Measurements from ENCODE around the gene ECE1.

ECE1 gene

DNA sequence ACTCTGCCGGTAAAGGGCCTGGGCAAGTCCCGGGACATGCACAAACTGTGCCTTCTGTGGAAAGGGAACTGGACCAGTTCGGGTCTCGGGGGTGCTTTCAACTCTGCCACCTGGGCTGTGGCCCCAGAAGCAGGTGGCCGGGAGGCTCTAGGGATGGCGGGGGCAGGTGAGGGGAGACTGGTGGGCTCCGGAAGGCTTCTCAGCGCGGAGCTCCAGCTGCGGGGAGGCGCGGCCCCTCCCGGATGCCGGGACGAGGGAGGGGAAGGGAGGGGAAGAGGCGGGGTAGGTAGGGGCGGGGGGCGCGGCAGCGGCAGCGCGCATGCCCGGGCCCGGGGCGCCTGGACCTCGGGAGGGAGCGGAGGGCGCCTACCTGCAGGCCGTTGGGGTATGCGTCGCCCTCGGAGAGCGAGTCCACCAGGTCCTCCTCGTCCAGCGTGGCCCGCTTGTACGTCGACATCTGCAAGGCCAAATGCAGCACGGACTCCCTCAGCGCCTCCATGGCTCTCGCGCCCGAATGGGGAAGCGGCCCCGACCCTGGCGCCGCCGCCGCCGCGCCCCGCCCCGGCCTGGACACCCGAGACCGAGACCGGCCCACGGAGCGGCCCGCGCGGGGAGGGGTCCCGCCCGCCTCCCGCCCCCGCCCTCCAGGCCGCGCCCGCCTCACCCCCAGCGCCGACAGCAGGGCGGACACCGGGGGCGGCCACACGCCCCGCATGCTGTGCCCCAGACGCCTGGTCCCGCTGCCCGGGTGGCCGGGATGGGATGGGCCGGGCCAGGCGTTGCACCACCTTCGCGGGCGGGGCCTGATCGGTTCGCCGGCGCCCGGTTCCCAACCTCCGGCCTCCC is at the start of gene ECE1:
Gene ECE1, minus strand, starts transcription at position 764 of the 846 bp plus-strand sequence. Its CDS starts 49 bp downstream, at position 715.
- 0 out of 2 replicates have a peak, but pooled peaks have one; percentile 17 for TF ChIP-seq CTCF (IDR thresholded peaks at IDR 0.05; ENCODE audit: low read depth, low read length)
- Histone ChIP-seq H3K36me3 (no peaks in the 10 kb centered on the region), H3K27me3 (ENCODE audit: insufficient read depth, low read depth, severe bottlenecking) (no peaks in the 10 kb centered on the region), H3K9me3 (ENCODE audit: severe bottlenecking) (no peaks in the 10 kb centered on the region), H3K4me3 (ENCODE audit: low read depth, low read length) (peak within 1 kb of the TSS; percentile 81), H3K27ac (peak within 1 kb of the TSS; percentile 76)
- DNase-seq = peak; percentile 70

DNA sequence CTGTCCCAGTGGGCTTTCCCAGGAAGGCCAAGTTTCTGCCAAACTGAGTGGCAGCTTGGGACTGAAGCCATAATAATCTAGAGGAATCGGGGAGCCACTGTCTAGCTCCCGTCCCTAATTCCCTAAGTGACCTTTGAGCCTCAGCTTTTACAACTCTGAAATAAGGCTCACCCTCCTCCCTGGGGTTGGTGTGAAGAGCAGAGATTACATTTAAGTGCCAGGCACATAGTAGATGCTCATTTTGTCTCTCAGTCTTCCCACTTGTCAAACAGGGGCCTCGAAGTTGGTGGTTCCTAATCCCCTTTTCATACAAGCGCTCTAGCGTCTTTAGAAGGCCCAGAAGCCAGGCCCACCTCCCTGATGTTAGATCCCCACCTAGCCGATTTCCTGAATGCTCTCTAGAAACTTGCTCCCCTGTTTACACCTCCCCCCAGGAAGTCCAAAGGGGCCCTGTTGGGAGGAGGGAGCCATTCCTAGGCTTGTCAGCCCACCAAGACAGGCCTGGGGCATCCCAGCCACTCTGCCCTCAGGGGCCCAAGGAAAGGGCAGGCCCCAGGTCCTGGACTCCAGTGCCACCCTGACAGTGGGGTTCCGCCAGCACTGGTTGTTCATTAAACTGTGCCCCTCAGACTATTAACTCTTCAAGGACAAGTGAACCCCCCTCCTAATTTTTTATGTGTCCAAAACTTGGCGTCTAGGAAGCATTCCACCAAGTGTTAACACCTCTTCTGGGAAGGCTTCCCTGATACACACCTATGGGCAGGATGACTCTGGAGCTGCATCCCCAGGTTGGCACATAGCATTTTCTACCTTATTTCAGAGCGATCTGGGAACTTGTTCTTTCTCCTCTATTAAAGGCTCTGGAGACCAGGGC is 49.3 kb upstream of the ECE1 start:
- Histone ChIP-seq H3K27me3 (ENCODE audit: insufficient read depth, low read depth, severe bottlenecking) (no peaks in the 10 kb centered on the region), H3K4me3 (ENCODE audit: low read depth, low read length) (no peak overlapping the region), H3K9me3 (ENCODE audit: severe bottlenecking) (no peaks in the 10 kb centered on the region), H3K36me3 (peaks cover 7% of the 10 kb centered on the region), H3K27ac (no peak overlapping the region)
- TF ChIP-seq CTCF (IDR thresholded peaks at IDR 0.05; ENCODE audit: low read depth, low read length) = no peak
- no peak for DNase-seq

DNA sequence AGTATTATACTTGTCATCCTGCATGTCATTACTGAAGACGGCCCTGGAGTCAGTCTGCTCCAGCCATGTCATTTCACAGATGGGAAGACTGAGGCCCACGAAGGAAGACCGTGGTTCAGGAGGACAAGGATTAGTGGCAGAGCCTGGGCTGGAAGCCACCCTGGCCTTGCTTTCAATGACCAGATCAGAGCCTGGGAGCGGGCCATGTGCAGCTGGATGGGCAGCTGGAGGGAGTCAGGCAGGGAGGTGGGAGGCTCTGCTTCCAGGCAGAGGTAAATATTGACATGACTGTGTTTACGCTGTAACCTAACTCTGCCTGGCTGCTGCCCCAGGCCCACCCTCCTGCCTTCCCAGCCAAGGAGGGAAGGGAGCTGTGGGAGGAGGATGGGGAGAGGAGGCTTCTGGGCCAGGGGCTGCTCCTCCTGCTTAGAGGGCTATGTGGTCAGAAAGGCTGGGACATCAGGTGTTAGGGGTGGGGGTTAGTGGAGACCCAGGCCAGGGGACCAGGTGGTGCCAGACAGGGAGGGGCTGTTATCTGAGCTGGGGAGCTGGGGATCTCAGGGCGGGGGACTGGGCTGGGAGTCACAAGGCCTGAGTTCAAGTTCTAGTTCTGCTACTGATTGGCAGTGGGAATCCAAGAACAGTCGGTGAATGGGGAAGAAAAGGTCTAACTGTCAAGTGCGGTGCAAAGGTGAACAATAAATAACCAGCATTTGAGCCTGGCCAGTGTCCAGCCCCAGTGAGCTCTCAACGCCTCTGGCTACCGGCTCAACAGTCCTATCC is 48.5 kb upstream of the ECE1 start:
- Histone ChIP-seq H3K4me3 (ENCODE audit: low read depth, low read length) (no peak overlapping the region), H3K27ac (no peak overlapping the region), H3K36me3 (peaks cover 7% of the 10 kb centered on the region), H3K9me3 (ENCODE audit: severe bottlenecking) (no peaks in the 10 kb centered on the region), H3K27me3 (ENCODE audit: insufficient read depth, low read depth, severe bottlenecking) (no peaks in the 10 kb centered on the region)
- TF ChIP-seq CTCF (IDR thresholded peaks at IDR 0.05; ENCODE audit: low read depth, low read length) = no peak
- DNase-seq = no peak

GRCh38 chr1:21337928-21338572 is 47.8 kb upstream of the ECE1 start:
- DNase-seq = no peak
- Histone ChIP-seq H3K36me3 (peaks cover 7% of the 10 kb centered on the region), H3K27ac (no peak overlapping the region), H3K27me3 (ENCODE audit: insufficient read depth, low read depth, severe bottlenecking) (no peaks in the 10 kb centered on the region), H3K9me3 (ENCODE audit: severe bottlenecking) (no peaks in the 10 kb centered on the region), H3K4me3 (ENCODE audit: low read depth, low read length) (no peak overlapping the region)
- no peak for TF ChIP-seq CTCF (IDR thresholded peaks at IDR 0.05; ENCODE audit: low read depth, low read length)

DNA sequence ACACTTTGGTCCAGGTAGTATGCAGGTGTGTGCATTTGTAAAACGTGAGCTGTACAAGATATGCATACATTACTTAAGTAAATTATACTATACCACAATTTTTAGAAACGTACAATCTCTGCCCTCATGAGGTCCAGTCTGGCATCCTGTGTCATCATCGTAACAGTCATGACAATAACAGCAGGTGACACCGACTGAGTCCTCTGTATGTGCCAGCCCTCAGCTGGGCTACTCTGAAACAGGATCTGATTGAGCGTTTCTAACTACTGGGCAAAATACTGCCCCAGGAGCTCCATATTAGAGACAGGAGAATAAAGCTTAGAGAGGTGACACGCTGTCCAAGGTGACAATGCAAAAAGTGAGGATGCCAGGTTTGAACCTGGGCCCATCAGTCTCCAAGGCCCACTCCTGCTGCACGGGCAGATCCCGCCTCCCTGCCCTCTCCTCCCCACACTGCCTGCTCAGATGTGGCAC is 47.2 kb upstream of the ECE1 start:
- Histone ChIP-seq H3K27ac (no peak overlapping the region), H3K9me3 (ENCODE audit: severe bottlenecking) (no peaks in the 10 kb centered on the region), H3K4me3 (ENCODE audit: low read depth, low read length) (no peak overlapping the region), H3K27me3 (ENCODE audit: insufficient read depth, low read depth, severe bottlenecking) (no peaks in the 10 kb centered on the region), H3K36me3 (peaks cover 7% of the 10 kb centered on the region)
- DNase-seq = no peak
- TF ChIP-seq CTCF (IDR thresholded peaks at IDR 0.05; ENCODE audit: low read depth, low read length) = no peak

Data from WERI-Rb-1 (cell line).